GM18907 (cell line): ENCODE data around the gene BHLHE40.

Source experiments
- ATAC-seq: cut with Tn5 transposase; IDR thresholded peaks from one replicate; pipeline ENCODE4 v1.9.1; 2021; ENCODE audit warnings: mild to moderate bottlenecking, moderate library complexity; ENCODE audit not compliant: unreplicated experiment

Gene BHLHE40

DNA sequence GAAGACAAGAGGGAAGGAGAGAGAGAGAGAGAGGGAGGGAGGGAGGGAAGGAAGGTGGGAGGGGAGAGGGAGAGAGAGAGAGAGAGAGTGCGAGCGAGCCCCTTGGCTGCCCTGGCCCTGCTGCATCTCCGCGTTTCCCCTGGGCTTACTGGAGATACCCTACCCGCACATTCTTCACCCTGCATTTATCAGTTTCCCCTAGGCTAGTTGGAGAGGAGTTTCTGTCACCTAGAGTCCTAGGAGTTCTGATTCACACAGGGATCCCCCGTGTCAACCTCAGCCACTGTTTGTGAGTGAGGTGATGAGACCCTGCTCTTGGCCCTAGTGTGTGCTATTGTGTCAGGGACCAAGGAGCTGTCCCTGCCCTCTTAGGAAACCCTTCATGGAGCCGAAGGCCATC is 18.7 kb downstream of the BHLHE40 start:
- ATAC-seq = no peak

DNA sequence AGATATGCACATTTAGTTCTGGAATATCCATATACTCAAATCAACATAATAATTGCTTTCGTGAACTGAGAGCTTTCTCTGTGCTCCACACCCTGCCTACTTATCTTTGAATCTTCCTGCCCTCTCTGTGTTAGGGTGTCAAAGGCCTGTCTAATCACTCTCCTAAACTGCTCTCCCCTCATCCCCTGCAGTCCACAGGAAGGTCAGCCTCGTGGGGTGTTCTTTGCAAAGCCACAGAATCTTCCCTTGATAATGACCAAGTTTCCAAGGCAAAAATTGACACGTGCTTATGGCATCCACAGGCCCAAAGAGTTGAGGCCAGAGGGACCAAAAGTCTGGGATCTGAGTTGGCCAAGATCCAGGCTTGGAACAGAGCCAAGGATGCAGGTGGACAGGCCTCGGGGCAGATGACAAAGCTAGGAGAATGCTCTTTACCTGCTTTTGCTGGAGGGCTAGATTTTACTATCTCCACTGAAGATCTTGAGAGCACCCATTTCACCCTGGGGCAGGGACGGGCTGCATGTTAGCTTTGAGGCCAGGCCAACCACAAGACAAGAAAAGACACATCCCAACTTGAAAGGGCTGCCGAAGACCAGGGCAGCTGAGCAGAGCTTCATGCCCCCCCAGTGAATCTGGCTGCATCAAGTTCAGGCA is 20.4 kb downstream of the BHLHE40 start:
- no peak for ATAC-seq

DNA sequence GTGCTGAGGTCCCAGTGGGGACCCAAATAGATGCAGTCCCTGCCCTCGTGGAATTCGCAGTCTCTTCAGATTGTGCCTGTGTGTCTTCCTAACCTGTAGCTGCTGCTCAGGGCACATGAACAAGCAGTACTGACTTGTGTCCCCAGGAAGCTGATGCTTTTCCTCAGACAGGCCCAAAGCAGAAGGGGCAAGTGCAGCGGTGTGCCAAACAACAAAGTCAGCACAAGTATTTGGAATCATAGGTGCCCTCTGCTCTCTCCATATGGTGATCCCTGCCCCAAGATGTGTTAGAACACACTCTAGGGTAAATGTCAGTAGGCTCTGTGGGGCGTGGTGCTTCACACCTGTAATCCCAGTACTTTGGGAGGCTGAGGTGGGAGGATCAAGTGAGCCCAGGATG is 21.9 kb downstream of the BHLHE40 start:
- ATAC-seq = no peak

DNA sequence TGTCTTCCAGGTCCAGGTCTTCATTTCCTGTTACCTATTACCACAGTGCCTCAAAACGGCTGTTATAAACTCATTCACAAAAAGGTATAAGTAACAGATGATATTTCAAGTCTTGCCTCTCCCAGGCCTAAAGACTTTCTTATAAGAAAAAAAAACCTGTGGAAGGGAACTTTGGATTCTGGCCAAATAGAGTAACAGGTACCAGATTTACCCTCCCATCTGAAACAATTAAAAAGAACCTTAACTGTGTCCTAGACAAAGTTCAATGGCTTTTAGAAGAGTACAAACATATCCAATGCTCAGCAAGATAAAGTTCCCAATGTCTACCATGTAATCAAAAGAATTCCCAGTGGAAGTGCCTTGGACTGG is 22.6 kb downstream of the BHLHE40 start:
- no peak for ATAC-seq

DNA sequence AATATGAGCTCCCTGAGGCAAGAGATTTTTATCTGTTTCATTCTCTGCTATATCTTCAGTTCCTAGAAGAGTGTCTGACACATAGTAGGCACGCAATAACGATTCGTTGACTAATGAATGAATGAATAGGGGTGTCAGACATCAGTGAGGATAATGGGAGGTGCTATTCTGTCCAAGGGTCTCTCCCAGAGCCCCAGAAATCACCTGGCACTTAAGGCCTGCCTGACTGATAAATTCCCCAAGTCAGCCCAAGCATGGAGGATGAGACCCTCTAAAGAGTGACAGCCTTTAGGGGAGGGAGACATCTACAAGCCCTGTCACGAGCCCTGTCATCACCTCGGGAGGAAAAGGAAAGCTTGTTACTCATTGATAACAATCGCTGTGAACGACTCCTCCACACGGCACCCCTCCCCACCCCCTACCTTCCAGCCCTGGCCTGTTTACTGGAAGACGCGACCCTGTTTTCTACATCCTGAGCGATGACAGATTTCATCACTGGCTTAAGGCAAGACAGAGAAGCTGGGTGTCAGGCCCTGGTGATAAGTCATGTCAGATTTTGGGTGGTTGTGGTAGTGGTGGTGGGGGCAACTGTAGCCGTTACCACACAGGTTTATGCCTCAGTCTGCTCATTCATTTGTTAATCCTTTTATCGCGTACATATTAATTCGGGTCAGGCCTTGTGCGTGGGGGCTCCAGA is 23.1 kb downstream of the BHLHE40 start:
- ATAC-seq = no peak

DNA sequence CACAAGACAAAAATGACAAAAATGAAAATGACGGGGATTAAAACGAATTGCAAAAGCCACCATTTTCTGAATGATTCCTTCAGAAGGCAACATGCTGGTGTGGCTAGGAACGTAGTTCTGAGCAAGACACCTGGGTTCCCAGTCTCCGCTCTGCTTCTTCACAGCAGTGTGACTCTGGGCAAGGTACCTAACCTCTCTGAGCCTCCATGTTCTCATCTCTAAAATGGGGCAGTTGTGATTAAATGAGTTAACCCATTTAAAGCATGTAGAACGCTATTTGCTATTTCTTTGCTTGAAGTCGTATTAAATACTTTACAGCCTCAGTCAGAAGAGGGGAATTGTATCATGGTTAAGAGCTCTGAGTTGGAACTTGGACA is 23.6 kb downstream of the BHLHE40 start:
- ATAC-seq = no peak

DNA sequence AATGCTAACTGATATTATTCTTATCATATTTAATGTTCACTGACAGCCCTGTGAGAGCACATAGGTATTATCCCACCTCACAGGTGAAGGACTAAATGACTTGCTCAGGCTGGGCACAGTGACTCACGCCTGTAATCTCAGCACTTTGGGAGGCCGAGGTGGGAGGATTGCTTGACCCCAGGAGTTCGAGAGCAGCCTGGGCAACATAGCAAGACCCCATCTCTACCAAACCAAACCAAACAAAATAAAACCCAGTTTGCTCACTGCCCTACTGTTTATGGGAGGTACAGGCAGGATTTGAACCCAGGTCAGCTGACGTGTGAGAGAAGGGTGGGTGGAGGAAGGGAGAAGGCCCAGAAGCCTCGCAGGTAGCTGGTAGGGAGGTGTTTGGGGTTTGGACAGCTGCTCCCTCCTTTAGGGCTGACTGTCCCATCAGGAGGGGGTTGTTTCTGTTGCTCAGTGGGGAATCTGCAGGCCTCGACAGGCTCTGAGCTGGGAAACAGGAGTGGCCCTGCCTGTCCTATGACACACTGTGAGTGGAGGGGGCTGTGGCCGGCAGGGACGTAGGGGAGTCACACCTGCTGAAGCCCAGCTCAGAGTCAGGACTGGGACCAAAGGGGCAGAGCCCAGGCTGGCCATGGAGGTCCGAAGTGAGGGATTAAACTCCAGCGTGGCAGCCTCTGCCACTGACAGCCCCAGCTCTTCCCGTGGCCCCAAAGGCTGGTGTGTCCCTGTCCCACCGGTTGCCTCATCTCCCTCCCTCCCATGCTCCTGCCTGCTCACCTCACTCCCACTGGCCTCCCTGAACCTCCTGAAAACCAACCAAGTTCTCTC is 25.3 kb downstream of the BHLHE40 start:
- ATAC-seq = no peak

DNA sequence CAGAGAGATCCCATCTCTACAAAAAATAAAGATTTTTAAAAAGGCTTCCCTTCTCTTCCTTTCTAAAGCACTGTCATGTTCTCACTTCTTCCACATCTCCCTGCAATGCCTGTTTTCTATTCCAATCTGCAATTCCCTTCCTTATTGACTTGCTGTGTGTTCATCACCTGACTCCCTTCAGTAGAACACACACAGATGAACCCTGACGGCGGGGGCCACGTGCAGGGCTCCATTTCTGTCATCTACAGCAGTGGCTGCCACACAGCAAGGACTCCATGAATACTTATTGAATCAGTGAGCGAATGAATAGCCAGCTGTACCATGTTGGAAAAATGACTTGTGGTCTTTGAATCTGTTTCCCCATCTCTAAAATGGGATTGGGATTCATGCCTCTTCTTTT is 26.1 kb downstream of the BHLHE40 start:
- ATAC-seq = no peak

DNA sequence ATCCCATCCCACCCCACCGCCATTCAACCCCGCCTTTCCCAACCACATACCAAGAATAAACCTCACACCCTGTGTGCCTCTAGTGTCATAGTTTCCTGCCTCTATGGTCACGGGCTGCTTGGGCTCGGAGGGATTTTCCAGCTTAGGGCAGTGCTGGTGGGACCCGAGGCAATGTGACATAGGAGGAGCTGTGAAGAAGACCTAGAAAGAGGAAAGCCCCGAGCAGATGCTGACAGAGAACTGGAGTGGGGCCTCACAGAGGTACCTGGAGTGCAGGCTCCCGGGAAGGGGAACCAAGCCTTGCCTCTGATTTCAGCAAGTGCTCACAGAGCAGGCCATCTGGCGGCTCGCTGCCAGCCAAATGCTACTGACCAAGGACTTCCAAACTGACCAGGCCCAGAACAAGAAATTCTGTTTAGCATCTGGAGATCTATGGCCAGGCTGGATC is 27.5 kb downstream of the BHLHE40 start:
- ATAC-seq = peak; percentile 83

DNA sequence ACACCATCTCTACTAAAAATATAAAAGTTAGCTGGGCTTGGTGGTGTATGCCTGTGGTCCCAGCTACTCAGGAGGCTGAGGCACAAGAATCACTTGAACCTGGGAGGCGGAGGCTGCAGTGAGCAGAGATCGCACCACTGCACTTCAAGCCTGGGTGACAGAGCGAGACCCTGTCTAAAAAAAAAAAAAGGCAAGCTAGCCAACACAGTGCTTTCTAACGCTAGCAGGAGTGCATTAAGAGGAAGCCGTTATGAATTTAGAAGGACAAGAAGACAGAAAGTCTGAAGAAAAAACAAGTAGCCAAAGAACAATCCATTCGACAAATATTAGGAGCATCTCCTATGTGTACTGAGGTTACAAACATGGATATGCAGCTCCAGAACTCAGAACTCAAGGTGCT is 28.6 kb downstream of the BHLHE40 start:
- ATAC-seq = no peak

DNA sequence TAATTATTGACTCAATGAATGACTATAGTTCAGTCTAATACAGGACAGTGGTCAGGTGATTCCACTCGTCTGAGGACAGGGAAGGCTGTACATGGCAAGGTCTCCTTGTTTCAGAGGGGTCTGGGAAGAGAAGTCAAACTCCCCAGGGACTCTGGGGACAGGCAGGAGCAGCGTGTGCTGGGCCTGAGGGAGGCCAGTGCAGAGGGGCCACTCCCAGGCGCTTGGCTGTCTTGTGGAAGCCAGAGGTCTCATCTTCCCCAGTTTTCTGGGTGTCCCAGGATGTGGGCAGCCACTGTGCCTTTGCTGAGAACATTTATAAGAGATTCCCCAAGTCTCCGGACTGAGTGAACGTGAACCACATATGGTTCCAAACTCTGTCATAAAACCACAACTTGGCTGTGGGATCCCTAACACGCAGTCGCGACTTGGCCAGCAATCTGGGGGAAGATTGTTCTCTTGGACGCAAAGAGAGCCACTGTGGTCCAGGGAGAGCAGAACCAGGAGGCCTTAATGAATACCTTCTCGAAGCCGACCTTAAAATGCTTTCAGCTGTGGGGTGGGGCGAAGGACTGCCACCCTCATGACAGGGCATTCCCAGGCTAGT is 30.4 kb downstream of the BHLHE40 start:
- no peak for ATAC-seq

DNA sequence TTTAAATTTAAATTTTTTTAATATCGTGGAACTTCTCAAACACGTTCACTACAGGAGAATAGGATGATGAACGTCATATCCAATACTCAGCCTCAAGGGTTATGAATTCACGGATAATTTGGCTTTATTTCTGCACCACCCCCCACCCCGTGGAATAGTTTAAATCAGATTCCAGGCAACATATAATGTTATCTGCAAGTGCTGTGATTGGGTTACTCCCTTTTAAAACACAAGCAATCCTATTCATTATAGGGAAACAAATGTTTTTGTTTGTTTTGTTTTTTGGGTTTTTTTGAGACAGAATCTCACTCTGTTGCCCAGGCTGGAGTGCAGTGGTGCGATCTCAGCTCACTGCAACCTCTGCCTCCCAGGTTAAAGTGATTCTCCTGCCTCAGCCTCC is 30.9 kb downstream of the BHLHE40 start:
- ATAC-seq = no peak

DNA sequence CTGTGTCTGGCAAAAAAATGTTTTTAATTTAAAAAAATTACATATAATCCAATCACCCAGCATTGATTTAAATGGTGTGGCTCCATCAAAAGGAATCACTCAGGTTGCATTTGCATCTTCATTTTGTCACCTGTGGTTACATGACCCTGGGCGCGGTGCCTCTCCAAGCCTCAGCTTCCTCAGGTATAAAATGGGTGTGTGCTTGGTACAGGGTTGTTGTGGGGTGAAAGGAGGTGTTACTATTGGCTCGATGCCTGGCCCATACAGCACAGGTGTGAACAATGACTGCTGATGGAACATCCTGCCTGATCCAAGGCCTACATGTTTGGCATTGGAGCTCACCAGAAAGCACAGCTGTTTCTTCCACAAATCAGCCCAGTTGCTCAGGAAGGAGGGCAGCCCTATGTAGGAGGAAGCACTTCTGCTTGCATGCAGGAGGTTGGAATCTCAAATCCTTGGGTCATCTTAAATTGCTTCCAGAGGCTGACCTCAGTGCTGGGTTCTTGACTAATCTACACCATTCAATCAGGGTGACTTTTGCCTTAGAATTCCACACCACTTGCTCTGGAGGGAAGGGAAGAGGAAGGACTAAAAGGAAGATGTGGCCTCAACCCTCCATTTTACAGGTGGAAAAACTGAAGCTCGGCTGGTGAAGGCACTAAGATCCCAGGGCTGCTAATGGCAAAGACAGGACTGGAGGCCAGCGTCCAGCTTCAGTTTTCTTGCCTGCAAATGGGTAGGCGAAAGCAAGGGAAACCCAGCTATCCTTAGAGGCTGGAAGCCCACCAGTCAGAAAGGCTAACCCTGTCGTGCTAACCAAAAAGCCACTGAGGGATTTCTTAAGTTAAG is 31.7 kb downstream of the BHLHE40 start:
- ATAC-seq = no peak

DNA sequence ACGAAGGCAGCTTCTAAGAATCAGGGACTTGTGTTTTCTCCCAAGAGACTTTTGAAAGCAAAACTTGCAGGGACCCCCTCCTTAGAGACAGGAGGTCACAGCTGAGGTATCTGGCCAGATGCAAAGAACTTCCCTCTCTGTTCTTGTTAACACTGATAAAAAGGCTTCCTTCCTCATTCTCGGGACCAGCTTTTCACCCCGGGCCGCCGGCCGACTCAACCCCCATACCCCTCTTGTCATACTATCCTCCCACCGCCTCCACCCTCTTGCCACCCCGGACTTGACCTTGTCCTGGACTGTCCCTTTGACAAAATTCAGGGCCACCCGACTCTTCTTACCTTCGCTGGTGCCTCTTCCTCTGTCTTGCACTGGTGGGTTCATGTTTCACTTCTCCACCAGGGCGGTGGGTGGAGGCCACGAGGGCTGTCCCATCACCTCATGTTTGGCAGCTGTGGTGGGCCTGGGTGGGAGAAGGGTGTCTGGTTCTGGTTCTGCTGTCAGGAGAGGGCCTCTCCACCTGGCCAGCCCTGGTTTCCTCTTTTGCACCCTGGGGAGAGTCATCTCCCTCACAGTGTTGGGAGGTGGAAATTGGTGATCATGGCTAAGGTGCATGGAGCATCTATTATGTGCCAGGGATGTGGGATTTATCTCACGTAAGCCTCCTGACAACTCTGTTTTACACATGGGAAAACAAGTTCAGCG is 32.5 kb downstream of the BHLHE40 start:
- peak; percentile 64 for ATAC-seq

DNA sequence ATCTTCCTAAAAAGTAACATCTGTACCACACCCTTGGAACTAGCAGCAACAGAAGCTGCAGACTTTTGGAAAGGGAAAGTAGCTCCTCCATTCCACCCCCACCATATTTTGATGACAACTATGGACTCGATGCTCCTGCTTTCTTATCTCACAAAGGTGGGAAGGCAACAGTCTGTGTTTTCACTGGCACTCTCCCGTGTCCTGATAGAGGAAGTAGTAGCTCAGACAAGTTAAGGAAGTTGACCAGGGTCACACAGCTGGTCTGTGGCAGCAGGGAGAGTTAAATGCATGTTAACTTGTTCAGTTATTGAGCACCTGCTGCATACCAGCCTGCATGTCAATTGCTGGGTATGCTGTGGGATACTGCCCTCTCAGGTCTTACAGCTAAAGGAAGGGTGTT is 33.1 kb downstream of the BHLHE40 start:
- ATAC-seq = no peak

DNA sequence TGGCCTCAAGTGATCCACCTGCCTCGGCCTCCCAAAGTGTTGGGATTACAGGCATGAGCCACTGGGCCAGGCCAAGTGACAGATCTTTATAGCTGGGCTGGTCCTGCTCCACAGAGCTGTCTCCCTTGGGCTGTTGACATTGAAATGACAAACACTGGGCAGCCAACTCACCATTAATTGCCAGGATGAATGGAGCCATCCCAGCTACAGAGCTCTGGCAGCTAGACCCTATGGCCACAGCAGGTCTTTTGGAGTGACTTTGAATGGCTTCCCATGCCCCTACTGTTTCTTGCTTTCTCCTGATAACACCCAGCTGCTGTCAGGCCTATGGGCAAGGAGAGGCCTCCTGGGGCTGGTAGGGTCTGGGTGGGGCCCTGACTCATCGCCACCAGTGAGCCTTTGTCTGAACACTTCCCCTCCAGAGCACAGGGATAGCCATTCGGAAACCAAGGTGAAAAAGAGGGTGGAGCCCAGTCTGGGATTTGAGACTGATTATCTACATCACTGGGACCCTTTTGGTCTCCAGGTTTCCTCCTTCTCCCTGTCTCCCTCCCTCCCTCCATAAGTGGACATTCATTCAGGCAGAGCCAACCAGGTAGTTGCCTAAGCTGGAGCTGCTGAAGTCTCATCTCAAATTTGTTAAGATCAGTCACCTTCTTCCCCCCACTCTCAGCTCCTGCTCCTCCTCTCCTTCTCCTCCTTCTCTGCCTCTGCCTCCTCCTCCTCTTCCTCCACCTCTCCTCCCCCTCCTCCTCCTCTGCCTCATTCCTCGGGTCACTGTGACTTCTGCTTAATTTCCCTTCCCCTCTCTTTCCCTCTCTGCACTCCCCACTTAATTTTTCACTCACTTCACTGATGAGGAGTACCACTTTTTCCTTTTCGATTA is 34.0 kb downstream of the BHLHE40 start:
- ATAC-seq = no peak

DNA sequence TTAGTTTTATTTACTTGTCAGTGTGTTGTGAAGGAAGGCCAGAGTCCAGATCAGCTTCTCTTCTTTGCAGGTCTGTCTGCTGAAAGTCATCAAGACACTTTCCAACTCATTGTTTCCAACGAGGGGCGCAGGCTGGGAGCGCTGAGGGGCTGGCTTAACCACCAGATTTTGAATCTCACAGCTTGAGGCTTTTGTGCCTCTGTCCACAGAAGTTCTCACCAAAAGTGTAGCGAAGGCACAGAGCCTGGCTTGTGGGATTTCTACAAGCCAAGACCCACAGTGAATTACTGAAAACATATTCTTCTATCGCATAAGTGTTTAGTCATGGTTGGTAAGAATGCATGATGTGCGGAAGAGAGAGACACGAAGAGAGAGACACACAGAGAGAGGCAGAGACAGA is 35.2 kb downstream of the BHLHE40 start:
- no peak for ATAC-seq

DNA sequence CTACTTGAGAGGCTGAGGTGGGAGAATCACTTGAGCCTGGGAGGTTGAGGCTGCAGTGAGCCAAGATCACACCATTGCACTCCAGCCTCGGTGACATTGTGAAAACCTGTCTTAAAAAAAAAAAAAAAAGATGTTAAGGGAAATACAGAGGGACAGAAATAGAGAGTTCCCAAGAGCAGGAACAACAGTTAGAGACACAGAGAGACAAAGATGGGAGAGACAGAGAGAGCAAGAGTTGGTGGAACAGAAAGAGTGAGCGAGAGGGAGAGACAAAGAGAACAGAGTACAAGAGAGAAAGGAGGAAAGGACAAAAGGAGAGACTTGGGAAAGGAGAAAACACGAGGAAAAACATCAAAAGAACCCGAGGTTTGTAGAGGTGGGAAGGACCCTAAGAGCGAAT is 35.8 kb downstream of the BHLHE40 start:
- no peak for ATAC-seq
